Measurements from ENCODE around the gene ALKBH2. TPM values are rescaled to one million over a fixed set of nuclear protein-coding genes. Genes with fewer than 3 reads are reported as not detected.

Gene ALKBH2
- total RNA-seq, 4 donors from 2014 or later, result 2.1 to 26.5 (median 19.1) TPM

DNA sequence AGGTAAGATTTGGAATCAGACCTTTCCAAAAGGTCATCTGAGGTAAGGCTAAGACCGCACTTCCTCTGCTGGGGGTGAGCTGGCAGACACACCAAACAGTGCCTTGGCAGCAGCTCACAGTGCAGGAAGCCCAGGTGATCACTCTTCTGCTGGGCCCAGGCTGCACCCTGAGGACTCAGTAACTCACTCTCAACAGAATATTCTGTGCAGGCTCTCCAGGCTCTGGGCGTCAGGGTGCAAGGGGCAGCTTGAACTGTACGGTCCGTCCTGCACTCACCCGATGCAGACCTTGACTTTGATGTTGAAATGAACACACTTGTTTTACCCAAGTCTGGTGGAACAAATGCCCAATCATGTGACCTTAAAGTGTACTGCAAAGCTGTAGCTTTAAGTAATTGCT lies 6.0 kb downstream of the ALKBH2 start:
- H3K9me3 ChIP-seq, result no peaks in the 10 kb centered on the region
- H3K4me3 ChIP-seq, result no peak overlapping the region
- H3K27ac ChIP-seq, result no peak overlapping the region
- TF ChIP-seq, protein P1, sequence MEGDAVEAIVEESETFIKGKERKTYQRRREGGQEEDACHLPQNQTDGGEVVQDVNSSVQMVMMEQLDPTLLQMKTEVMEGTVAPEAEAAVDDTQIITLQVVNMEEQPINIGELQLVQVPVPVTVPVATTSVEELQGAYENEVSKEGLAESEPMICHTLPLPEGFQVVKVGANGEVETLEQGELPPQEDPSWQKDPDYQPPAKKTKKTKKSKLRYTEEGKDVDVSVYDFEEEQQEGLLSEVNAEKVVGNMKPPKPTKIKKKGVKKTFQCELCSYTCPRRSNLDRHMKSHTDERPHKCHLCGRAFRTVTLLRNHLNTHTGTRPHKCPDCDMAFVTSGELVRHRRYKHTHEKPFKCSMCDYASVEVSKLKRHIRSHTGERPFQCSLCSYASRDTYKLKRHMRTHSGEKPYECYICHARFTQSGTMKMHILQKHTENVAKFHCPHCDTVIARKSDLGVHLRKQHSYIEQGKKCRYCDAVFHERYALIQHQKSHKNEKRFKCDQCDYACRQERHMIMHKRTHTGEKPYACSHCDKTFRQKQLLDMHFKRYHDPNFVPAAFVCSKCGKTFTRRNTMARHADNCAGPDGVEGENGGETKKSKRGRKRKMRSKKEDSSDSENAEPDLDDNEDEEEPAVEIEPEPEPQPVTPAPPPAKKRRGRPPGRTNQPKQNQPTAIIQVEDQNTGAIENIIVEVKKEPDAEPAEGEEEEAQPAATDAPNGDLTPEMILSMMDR (IDR thresholded peaks at IDR 0.05), result no peak
- no peak for TF ChIP-seq POLR2A (IDR thresholded peaks at IDR 0.05)
- no peak for DNase-seq
- no peaks in the 10 kb centered on the region for H3K36me3 ChIP-seq
- H3K27me3 ChIP-seq, result no peaks in the 10 kb centered on the region
- H3K4me1 ChIP-seq, result peaks cover 2 to 9% of the 10 kb centered on the region in 2 donors
- intact Hi-C loops (cut with DNase I; ENCODE audit: low total_unique reads), result no loop called here

GRCh38 chr12:109085590-109085989 lies 7.7 kb downstream of the ALKBH2 start:
- H3K27ac ChIP-seq, result no peak overlapping the region
- no peaks in the 10 kb centered on the region for H3K36me3 ChIP-seq
- intact Hi-C loops (cut with DNase I; ENCODE audit: low total_unique reads), result no loop called here

GRCh38 chr12:109084425-109084824 lies 8.8 kb downstream of the ALKBH2 start:
- H3K9me3 ChIP-seq, result no peaks in the 10 kb centered on the region
- DNase-seq, result no peak
- intact Hi-C loops (cut with DNase I; ENCODE audit: low total_unique reads), result no loop called here

More at GRCh38 chr12:109085590-109085989, 7.7 kb downstream of the ALKBH2 start:
- no peaks in the 10 kb centered on the region for H3K27me3 ChIP-seq
- no peak for DNase-seq
- no peaks in the 10 kb centered on the region for H3K4me1 ChIP-seq
- H3K9me3 ChIP-seq, result no peaks in the 10 kb centered on the region
- TF ChIP-seq, protein P1 (IDR thresholded peaks at IDR 0.05), result no peak
- TF ChIP-seq POLR2A (IDR thresholded peaks at IDR 0.05), result no peak
- no peak overlapping the region for H3K4me3 ChIP-seq

GRCh38 chr12:109082751-109083150 lies 10.5 kb downstream of the ALKBH2 start:
- no peak for DNase-seq
- Histone ChIP-seq H3K4me3 (no peak overlapping the region), H3K36me3 (no peaks in the 10 kb centered on the region), H3K27me3 (no peaks in the 10 kb centered on the region), H3K9me3 (no peaks in the 10 kb centered on the region), H3K4me1 (no peaks in the 10 kb centered on the region), H3K27ac (no peak overlapping the region)
- no peak for TF ChIP-seq POLR2A (IDR thresholded peaks at IDR 0.05)
- TF ChIP-seq, protein P1 (IDR thresholded peaks at IDR 0.05), result no peak
- intact Hi-C loops (cut with DNase I; ENCODE audit: low total_unique reads), result no loop called here

More at GRCh38 chr12:109084425-109084824, 8.8 kb downstream of the ALKBH2 start:
- no peaks in the 10 kb centered on the region for H3K4me1 ChIP-seq
- no peaks in the 10 kb centered on the region for H3K27me3 ChIP-seq
- H3K4me3 ChIP-seq, result no peak overlapping the region
- no peak overlapping the region for H3K27ac ChIP-seq
- no peak for TF ChIP-seq POLR2A (IDR thresholded peaks at IDR 0.05)
- TF ChIP-seq, protein P1 (IDR thresholded peaks at IDR 0.05), result no peak
- H3K36me3 ChIP-seq, result no peaks in the 10 kb centered on the region

DNA sequence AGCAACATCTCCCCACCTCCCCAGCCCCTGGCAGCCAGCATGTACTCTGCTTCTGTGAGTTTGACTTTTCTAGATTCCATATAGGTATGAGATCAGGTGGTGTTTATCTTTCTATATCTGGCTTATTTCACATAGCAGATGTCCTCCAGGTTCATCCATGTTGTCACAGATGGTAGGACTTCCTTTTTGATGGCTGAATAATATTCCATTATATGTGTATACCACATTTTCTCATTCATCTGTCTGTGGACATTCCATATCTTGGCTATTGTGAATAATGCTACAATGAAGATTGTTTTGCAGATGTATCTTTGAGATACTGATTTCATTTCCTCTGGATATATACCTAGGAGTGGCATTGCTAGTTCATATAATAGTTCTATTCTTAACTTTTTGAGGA lies 18.4 kb downstream of the ALKBH2 start:
- no peaks in the 10 kb centered on the region for H3K36me3 ChIP-seq
- no peak overlapping the region for H3K27ac ChIP-seq
- no peak for DNase-seq
- no peak for TF ChIP-seq POLR2A (IDR thresholded peaks at IDR 0.05)
- TF ChIP-seq, protein P1 (IDR thresholded peaks at IDR 0.05), result no peak
- H3K27me3 ChIP-seq, result no peaks in the 10 kb centered on the region
- no peak overlapping the region for H3K4me3 ChIP-seq
- intact Hi-C loops (cut with DNase I; ENCODE audit: low total_unique reads), result no loop called here
- H3K9me3 ChIP-seq, result no peaks in the 10 kb centered on the region
- no peaks in the 10 kb centered on the region for H3K4me1 ChIP-seq
